DOHH2 (cell line): ENCODE measurements around the gene IQSEC3.

Experiments used
- CTCF ChIP-seq: fragments of 200-600 bp; sonication (generic); IDR thresholded peaks from one replicate; pipeline ENCODE4 v1.5.1; 2014; ENCODE audit warnings: antibody characterized with exemption, mild to moderate bottlenecking, low read depth, low read length; ENCODE audit not compliant: poor library complexity, severe bottlenecking
- EZH2phosphoT487 ChIP-seq: fragments of 200-600 bp; sonication (generic); IDR thresholded peaks from 2 replicates; pipeline ENCODE4 v1.6.1; 2017; ENCODE audit warnings: borderline replicate concordance, mild to moderate bottlenecking, antibody characterized with exemption, low read length, moderate library complexity, mixed read lengths

DNA sequence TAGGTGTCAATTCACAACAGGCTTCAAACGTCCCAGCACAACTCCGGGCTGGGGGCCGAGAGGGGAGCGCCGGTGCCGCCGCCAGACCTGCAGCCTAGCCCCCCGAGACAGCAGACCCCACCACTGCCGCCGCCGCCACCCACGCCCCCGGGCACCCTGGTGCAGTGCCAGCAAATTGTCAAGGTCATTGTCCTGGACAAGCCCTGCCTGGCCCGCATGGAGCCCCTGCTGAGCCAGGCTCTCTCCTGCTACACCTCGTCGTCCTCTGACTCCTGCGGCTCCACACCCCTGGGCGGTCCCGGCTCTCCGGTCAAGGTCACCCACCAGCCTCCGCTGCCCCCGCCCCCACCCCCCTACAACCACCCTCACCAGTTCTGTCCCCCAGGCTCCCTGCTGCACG, 108.0 kb downstream of the IQSEC3 start:
- TF ChIP-seq CTCF = no peak
- no peak for TF ChIP-seq EZH2phosphoT487
